GM21381 (cell line): Measurements from ENCODE around the gene PACS1.

Experiments used
- ATAC-seq: cut with Tn5 transposase; IDR thresholded peaks from one replicate; pipeline ENCODE4 v1.9.1; 2021; ENCODE audit warnings: mild to moderate bottlenecking, moderate library complexity; ENCODE audit not compliant: unreplicated experiment

The PACS1 gene

GRCh38 chr11:66293777-66294625 lies 223.9 kb downstream of the PACS1 start:
- ATAC-seq, result no peak
